ENCODE data around the gene AAMDC.
"Not testable (repeated sequence)": the region's sequence is repeated elsewhere in the genome, so short reads cannot be mapped to it uniquely, and the experiment has no call there.

AAMDC gene

GRCh38 chr11:77884829-77885190 lies 63.9 kb downstream of the AAMDC start:
- no peak for DNase-seq (ENCODE audit: low read depth, low spot score)

- no peak for DNase-seq (ENCODE audit: low read depth, low spot score)
Measured at GRCh38 chr11:77886401-77886800, 65.5 kb downstream of the AAMDC start.

GRCh38 chr11:77889045-77889444 lies 68.1 kb downstream of the AAMDC start:
- not testable (repeated sequence) for DNase-seq (ENCODE audit: low read depth, low spot score)

GRCh38 chr11:77890100-77890614 lies 69.2 kb downstream of the AAMDC start:
- DNase-seq (ENCODE audit: low read depth, low spot score), result not testable (repeated sequence)

- DNase-seq (ENCODE audit: low read depth, low spot score), result not testable (repeated sequence)
Measured at GRCh38 chr11:77890619-77891056, 69.7 kb downstream of the AAMDC start.

- not testable (repeated sequence) for DNase-seq (ENCODE audit: low read depth, low spot score)
Measured at GRCh38 chr11:77891256-77891655, 70.3 kb downstream of the AAMDC start.

- not testable (repeated sequence) for DNase-seq (ENCODE audit: low read depth, low spot score)
Measured at GRCh38 chr11:77891703-77892102, 70.8 kb downstream of the AAMDC start.

- DNase-seq (ENCODE audit: low read depth, low spot score), result not testable (repeated sequence)
Measured at GRCh38 chr11:77894949-77895348, 74.0 kb downstream of the AAMDC start.

GRCh38 chr11:77908835-77909234 lies 87.9 kb downstream of the AAMDC start:
- DNase-seq (ENCODE audit: low read depth, low spot score), result no peak

- DNase-seq (ENCODE audit: low read depth, low spot score), result no peak
Measured at GRCh38 chr11:77909277-77909676, 88.3 kb downstream of the AAMDC start.

GRCh38 chr11:77910828-77911227 lies 89.9 kb downstream of the AAMDC start:
- DNase-seq (ENCODE audit: low read depth, low spot score), result not testable (repeated sequence)

- peak; percentile 33 for DNase-seq (ENCODE audit: low read depth, low spot score)
Measured at GRCh38 chr11:77913608-77914306, 92.8 kb downstream of the AAMDC start.

GRCh38 chr11:77914307-77914791 lies 93.4 kb downstream of the AAMDC start:
- peak; percentile 86 for DNase-seq (ENCODE audit: low read depth, low spot score)

GRCh38 chr11:77917713-77918112 lies 96.8 kb downstream of the AAMDC start:
- DNase-seq (ENCODE audit: low read depth, low spot score), result not testable (repeated sequence)

Data from brain pericyte (primary cell).